Activated effector memory CD4-positive, alpha-beta T cell treated with Interleukin-2 at 50 U/mL for 16 hours (primary cell): Measurements from ENCODE around the gene LOXL3.

Source experiments
- DNase-seq: peaks from one replicate; pipeline ENCODE4 v3.0.0-alpha.2; 2020

Gene LOXL3

GRCh38 chr2:74504591-74504990, 49.2 kb downstream of the LOXL3 start:
- no peak for DNase-seq

GRCh38 chr2:74503506-74504475, 50.0 kb downstream of the LOXL3 start:
- DNase-seq: no peak

GRCh38 chr2:74502720-74503505, 50.8 kb downstream of the LOXL3 start:
- no peak for DNase-seq

GRCh38 chr2:74502147-74502719, 51.5 kb downstream of the LOXL3 start:
- no peak for DNase-seq

GRCh38 chr2:74501335-74502071, 52.2 kb downstream of the LOXL3 start:
- DNase-seq: no peak

DNA sequence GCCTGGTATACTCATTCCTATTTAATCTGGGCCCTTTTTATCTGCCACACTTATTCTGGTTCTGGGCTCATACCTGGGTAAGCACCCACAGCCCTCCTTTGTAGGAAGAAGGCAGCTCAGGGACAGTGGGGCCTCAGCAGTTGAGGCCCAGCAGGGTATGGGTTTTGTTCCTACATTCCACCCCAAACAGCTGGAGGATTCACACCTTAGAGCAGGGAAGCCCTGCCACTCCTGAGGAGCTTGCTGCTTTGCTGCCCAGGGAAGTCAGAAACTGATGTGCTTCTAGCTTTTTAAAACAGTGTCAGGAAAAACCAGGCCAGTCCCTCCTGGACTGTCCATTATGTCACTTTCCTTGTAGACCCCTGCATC, 53.2 kb downstream of the LOXL3 start:
- no peak for DNase-seq

- no peak for DNase-seq
Measured at GRCh38 chr2:74499940-74500577, 53.7 kb downstream of the LOXL3 start.

DNA sequence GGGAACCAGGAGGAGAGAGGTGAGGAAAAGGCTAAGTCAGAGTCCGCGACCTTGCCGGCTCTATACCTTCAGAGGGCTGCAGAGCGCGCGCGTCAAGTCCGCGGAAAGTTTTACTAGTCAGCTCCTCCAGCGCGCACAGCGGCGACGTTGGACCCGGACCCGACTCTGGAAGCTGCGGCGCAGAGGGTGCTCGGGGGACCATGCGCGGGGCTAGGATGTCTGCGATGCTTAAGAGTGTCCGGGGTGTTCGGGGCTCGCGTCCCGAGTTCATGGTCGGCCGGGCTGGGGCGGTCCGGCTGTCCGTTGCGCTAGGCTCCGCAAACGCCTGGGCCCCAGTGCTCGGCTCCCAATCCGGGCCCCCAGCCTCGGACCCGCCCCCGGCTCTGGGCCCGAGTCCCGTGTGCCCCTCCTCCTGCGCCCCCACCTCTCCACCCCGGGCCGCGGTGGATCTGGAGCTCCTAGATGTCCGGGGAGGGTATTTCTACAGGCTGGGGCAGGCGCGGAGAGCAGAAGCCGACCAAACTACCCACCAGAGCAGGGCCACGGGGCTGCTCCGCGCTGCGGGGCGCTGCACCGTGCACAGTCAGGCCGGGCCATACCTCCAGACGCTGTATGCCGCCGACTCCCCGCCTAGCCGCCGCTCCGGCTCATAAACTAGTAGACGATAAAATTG, 54.3 kb downstream of the LOXL3 start, which contains the start of gene LBX2:
TSS of gene LBX2 (minus strand) at position 337 of the 673 bp plus-strand sequence. CDS start at position 271, 66 bp downstream.
- no peak for DNase-seq

GRCh38 chr2:74498500-74499266, 55.1 kb downstream of the LOXL3 start:
- DNase-seq: no peak

- DNase-seq: no peak
Measured at GRCh38 chr2:74497777-74498499, 55.8 kb downstream of the LOXL3 start.

GRCh38 chr2:74496997-74497776, 56.6 kb downstream of the LOXL3 start:
- no peak for DNase-seq

- DNase-seq: no peak
Measured at GRCh38 chr2:74495440-74495839, 58.3 kb downstream of the LOXL3 start.

- no peak for DNase-seq
Measured at GRCh38 chr2:74493546-74493945, 60.2 kb downstream of the LOXL3 start.

- DNase-seq: no peak
Measured at GRCh38 chr2:74491648-74492544, 61.8 kb downstream of the LOXL3 start.

GRCh38 chr2:74489906-74490305, 63.8 kb downstream of the LOXL3 start:
- DNase-seq: no peak

DNA sequence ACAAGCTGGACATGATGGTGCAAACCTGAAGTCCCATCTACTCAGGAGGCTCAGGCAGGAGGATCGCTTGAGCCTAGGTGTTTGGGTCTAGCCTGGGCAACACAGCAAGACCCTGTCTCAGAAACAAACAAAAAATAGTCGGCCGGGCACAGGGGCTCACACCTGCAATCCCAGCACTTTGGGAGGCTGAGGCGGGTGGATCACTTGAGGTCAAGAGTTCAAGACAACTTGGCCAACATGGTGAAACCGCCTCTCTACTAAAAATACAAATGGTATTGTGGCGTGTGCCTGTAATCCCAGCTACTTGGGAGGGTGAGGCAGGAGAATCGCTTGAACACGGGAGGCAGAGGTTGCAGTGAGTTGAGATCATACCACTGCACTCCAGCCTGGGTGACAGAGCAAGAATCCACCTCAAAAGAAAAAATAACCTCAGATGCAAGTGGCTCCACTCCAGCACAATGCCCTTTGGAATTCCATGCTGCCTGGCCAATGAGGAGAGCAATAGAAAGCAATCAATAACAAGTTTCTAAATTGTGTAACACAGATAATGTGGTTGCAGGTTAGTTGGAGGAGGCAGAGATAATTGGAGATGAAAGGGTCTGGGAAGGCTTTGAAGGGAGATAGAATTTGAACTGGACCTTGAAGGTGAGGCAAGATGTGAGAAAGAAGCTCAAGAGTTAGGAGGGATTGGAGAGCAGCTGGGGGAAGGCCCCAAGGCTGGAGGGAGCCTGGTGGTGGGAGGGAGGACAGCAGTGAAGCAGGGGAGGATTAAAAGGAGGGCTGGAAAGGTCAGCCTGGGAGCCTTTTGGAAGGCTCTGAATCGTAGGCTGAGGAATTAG, 64.9 kb downstream of the LOXL3 start:
- DNase-seq: no peak

DNA sequence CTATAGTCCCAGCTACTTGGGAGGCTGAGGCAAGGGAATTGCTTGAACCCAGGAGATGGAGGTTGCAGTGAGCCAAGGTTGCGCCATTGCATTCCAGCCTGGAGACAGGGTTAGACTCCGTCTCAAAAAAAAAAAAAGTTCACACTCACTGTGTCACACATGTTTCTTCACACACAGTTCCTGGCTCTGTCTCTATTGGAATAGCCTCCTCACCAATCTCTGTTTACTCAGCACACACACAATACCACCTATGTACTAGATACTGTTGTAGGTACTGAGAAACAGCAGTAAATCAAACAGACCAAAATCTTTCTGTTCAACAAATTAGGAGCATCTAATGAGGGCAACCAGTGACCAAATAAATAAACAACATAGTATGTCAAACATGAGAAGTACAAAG, 67.6 kb downstream of the LOXL3 start:
- no peak for DNase-seq
